Renal pelvis (tissue), 4 donors: ENCODE data around the gene DNPH1. TPM values are rescaled to one million over a fixed set of nuclear protein-coding genes. Genes with fewer than 3 reads are reported as not detected.

Experiments
- DNase-seq: peaks from one replicate; pipeline ENCODE4 v3.0.0-alpha.2; 2013
- polyA plus RNA-seq, 3 donors: library from polyadenylated mRNA; unstranded; fragments of 120-200 nt; gene quantifications; one replicate each; pipeline ENCODE4 v1.2.1, GENCODE V29; 2013; ENCODE audit not compliant: insufficient read length in 3 of 3

DNPH1 gene
- polyA plus RNA-seq, 3 donors: 65.6 to 104 (median 99.8) TPM

DNA sequence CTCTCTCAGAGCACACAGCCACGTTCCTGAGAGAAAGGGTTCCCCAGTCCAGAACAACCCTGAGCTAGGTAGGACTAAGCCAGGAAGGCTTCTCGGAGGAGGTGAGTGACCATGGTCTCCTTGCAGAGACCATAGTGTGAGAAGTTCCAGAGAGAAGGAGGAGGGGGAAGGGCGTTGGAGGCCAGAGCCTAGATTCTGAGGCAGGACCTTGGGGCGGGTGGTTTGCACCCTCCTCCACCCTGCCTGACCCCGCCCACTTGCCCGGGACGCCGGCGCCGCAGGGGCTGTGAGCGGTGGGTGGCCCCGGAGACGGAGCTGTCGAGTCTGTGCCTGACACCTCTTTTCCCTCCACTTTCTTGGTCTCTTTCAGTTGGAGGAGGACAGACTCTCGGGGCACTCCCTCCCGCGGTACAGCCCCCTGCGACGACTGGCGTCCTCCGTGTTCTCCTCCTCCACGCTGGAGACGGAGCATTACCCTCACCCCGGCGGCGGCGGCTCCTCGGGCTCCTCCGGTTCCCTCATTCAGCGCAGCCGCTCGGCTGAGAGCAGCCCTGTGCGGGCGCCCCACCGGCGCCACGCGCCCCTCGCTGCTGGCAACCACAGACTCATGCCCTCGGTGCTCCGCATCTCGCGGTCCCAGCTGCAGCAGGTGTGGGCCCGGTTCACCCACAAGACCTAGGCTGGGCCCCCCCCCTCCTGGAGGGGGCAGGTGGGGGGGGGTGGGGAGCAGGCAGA, 40.2 kb upstream of the DNPH1 start:
- DNase-seq: no peak

DNA sequence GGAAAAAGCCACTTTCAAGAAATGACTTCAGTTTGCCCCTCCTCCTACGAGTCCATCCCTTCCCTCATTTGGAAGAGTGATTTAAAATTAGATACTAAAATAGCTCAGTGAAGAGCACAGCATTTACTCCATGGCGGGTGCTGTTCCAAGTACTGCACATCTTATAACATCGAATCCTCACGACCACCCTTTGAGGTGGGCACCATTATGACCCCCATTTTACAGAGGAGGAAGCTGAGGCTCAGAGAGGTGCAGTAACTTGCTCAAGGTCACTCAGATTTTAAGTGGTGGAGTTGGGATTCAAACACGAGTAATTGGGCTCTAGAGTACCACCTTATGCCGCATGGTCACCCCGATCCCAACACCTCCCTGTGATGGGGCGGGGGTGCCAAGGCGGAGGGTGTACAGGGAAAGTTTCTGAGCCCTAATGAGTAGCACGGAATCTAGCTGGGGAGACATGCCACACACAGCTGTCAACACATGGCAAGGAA, 39.5 kb upstream of the DNPH1 start:
- DNase-seq: no peak

DNA sequence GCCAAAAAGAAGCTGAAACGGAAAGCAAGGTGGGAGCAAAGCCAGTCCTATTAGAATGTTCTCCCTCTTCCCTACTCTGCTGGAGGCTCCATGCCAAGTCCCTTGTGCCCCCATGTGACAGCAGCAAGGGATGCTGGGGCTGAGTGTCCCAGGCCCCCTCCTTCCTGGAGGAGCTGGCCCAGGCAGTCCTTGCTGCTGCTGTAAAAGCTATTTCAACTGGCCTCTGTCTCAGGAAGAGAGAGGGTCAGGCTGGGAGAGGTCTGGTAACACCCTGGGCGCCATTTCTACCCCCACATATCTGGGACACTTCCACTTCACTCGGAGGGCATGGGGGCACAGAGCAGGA, 39.0 kb upstream of the DNPH1 start:
- DNase-seq: no peak

DNA sequence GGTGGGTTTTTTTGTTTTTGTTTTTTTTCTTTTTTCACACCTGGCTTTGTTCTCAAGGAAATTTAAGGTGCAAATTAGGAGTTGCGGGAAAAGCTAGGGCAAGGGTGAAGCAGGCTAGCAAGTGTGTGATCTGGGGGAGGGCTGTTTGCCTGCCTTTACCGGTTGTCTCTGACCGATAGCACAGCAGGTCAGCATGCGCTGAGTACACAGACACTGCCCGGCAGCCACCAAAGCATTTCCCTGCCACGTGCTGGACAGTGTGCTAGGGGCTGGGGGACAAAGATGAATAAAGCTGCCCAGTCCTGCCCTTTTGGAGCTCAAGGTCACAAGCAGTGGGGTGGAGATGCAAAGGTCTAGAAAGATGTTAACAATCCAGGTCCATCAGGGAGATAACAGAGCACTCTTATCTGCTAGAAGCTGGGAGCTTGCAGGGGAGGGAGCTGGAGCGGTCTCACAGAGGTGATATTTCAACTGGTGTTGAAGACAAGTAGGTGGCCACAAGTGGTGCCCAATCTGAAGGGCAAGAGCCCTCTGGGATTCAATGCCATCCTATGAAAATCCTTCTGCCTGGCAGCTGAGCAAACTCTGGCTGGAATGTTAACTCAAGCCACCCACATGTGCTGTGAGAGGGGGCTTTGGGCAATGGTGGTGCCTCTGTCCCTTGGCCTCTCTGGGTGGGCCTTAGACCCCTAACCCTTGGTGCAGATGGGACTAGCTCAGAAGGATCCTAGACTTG, 38.5 kb upstream of the DNPH1 start:
- DNase-seq: no peak

DNA sequence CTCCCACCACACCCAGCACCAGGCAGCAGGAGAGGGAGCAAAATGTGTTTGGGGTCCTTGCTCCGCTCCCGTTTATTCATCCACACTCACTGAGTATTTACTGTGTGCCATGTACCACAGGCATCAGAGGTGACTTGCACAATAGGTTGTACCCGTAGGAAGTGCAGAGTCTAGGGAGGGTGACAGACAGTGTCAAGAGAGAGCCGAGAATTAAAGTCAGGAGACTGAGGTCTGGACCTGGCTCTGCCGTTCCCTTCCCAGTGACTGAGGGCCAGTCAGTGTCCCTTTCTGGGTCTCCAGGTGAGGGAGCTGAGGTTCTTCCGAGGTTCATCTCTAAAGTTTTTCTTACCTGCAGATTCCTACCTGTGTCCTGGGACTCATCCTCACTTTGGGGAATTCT, 36.3 kb upstream of the DNPH1 start:
- DNase-seq: no peak

DNA sequence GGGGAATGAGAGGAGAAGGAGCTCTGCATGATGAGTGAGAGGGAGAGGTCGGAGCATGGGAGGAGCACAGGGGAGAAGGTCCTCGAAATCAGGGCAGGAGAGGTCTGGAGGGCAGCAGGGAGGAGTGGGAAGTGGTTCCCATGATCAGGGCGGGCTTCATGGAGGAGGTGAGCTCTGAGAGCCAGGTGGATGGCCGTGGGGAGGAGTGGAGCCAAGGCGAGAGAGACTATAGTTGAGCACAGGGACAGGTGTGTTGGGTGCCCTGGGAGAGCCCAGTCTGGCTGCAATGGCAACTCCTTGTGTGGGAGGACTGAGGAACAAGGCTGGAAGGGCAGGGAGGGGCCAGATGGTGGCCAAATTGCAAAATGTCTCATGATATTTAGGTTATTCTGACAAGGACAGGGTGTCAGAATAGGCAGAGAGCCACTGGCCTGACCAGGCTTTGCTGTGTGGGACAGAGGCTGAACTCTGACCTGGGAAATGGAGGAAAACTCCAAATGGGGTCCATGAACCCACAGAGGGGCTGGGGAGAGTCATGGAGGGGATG, 35.4 kb upstream of the DNPH1 start:
- DNase-seq: no peak

DNA sequence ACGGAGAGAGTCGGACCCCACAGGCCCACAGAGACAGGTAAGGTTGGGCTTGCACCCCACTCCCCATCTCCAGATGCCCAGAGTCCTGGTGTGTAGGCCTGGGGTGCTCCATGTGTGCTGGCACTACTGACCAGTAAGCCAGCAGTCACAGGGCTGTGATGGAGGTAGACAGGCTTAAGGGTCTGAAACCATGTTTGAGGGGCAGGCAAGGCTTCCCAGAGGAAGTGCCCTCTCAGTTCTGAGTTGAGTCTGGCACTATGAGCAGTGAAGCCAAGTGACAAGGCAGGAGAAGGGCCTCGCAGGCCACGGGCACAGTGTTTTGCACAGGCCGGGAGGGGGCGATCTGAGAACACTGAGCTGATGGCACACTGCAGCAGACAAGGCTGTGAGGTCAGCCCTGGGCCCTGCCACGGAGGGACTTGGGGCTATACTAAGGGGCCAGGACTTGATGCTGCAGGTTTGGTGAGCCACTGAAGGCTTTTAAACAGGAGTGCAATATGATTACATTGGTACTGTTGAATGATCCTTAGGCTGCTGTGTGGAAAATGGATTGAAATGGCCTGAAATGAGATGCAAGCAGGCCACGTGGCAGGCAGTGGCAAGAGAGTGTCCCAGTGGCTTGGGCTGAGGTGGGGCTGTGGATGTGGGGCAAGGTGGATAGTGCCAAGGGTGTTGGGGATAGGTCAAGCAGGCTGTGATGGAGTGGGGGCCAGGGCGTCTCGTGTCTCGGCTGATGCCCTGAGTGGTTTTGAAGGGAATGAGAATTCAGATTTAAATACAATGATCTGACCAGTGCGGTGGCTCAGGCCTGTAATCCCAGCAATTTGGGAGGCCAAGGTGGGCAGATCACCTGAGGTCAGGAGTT, 34.3 kb upstream of the DNPH1 start:
- no peak for DNase-seq

DNA sequence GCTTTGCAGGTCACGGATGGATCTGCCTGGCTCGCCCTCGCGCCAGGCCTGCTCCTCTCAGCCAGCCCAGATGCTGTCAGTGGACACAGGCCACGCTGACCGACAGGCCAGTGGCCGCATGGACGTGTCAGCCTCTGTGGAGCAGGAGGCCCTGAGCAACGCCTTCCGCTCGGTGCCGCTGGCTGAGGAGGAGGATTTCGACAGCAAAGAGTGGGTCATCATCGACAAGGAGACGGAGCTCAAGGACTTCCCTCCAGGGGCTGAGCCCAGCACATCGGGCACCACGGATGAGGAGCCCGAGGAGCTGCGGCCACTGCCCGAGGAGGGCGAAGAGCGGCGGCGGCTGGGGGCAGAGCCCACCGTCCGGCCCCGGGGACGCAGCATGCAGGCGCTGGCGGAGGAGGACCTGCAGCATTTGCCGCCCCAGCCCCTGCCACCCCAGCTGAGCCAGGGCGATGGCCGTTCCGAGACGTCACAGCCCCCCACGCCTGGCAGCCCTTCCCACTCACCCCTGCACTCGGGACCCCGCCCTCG, 33.6 kb upstream of the DNPH1 start:
- no peak for DNase-seq

DNA sequence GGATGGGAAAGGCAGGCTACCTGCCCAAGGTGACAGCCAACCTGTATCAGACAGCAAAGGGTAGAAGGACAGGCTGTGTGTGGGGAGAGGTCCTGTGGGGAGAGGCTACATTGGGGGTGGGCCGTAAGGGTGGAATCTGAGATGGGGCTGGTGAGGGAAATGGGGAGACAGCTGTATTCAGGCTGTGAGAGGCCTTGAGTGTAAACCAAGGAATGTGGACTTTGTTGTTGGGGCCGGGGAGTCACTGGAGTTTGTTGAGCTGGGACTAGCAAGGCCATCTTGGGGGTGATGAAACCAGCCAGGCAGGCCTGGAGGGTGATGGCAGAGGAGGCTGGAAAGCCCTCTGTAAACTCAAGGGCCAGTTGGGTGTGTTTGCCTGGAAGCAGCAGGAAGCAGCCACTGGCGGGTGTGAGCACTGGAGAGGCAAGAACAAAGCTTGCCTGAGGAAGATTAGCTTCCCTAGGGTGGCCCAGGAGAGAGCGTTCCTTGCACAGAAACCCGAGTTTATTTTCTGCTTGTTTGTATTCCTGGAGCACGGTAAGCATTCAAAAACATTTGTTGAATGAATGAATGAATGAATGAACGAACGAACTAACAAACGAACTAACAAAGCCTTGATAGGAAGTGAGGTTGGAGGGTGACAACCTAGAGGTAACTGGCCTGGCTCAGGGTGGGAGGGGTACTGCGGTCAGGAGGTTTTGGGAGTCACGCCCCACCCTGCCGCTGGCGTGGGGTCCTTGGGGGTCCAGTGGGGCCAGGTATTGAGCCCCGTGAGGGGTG, 32.9 kb upstream of the DNPH1 start:
- DNase-seq: no peak

DNA sequence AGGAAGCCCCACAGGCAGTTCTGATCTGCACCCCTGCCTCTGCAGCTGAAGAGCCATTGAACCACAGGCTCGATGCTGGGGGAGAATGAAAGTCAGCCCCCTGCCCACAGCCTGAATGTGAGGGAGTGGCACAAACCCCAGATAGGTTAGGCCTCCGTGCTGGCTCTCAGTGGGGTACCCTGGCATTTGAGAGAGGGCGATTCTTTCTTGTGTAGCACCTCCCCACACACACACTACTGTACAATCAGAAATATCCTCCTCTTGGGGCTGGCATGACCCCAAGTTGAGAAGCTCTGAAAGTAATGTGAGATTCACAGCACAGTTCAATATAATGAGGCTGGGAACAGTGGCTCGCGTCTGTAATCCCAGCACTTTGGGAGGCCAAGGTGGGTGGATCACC, 31.9 kb upstream of the DNPH1 start:
- no peak for DNase-seq

DNA sequence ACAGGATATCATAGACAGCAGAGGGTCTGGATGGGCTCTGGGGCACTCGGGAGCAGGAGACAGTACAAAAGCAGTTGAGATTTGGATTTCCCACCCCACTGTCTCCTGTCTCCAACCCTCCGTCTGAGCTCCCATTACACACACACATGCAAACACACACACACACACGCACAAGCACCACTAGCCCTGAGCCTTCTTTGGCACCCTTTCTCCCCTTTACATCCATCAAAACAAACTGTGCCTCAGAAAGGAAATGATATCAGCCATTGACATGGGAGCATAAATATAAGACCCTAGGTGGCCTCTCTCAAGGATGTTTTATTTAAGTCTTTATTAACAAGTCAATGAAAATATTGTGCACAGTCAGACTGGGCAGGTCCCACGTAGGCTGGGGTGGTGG, 31.5 kb upstream of the DNPH1 start:
- DNase-seq: no peak

DNA sequence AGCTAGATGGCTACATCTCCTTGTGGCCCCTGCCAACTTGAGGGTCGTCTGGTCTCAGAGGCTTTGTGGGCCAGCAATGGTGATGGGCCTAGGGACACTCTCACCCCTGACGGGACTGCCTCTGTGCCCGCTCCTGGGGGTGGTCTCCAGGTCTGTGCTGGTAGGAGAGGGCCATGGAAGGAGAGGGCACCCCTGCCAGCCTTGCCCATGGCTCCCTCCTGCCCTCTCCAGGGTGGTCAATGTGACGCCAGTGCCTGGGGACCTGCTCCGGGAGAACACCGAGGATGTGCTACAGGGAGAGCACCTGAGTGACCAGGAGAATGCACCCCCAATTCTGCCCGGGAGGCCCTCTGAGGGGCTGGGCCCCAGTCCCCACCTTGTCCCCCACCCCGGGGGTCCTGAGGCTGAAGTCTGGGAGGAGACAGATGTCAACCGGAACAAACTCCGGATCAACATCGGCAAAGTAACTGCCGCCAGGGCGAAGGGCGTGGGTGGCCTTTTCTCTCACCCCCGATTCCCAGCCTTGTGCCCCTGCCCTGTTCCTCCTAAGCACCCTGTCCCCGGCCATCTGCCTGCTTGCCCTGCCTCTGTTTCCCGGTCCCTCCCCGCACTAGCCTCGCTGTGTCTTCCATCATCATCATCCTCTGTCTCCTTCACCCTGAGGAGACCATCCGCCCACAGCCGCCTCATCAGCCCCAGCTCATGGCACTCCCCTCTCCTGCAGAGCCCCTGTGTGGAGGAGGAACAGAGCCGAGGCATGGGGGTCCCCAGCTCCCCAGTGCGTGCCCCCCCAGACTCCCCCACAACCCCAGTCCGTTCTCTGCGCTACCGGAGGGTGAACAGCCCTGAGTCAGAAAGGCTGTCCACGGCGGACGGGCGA, 29.8 kb upstream of the DNPH1 start:
- DNase-seq: no peak

DNA sequence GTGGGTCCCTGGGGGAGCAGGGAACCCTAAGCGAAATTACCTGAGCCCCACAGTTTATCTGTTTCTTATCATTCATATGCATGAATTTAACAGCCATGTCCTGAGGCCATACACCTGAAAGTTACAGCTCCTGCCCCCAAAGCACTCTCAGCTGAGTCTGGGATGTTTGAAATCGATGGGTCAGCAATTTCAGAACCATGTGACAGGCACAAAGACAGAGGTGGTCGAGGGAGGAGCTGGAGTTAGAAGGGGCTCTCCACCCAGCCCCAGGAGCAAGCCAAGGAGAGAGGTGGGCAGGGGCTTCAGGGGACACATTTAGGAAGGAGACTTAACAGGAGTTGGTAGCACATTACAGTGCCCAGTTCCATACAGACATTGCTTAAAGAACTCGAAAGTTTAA, 28.9 kb upstream of the DNPH1 start:
- no peak for DNase-seq

DNA sequence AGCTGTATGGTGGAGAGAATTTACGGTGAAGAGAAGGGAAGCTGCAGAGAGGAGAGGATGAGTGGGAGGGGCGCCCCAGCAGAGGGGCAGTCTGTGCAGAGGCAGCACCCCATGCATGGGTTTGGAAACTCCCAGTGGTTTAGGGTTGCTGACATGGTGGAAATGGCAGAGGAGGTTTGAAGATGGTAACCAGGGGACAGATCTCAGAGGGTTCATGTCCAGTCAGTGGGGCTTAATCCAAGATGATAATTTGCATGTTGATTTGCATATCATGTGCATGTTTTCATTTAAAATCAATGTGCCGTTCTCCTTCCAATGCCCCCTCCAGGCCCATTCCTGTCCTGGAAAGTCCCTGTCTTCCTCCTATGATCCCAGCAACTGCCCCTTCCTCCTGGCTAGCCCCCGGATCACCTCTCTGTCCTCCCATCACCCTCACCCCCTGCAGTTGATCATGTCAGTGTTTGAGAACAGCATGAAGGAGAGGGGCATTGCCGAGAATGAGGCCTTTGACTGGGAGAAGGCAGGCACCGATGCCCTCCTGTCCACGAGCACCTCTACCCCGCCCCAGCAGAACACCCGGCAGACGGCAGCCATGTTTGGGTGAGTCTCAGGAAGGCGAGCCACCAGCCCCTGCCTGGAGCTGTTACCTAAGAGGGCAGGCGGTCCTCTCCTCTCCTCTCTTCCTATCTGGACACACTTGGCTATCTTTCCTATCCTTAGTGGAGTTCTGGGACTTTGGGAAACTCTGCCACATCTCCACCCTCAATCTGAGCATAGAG, 28.3 kb upstream of the DNPH1 start:
- no peak for DNase-seq

DNA sequence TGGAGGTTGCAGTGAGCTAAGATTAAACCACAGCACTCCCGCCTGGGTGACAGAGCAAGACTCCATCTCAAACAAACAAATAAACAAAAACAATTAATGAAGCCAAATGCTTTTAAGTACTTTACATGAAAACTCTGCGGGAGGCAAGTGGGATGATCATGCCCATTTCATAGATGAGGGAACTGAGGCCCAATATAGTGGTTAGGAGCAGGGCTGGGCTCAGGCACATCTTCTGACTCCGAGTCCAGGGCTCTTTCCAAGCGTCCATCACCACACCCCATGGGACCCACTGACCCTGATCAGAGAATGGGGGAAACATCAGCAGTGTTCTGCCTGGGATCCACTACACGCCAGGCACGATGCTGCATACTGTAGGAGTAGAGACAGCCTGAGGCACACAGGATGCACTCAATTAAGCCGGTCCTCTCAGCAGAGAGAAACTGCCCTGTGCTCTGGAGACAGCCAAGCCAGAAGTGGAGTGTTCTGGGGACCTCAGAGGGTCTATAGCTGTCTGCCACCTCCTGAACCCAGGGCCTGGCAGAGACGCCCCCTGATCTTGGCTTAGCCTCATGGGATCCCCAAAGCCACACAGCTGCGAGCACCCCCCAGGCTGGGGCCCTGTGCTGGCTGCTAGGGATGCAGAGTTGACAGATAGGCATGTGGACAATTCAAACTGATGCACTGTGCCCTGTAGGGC, 27.5 kb upstream of the DNPH1 start:
- no peak for DNase-seq

DNA sequence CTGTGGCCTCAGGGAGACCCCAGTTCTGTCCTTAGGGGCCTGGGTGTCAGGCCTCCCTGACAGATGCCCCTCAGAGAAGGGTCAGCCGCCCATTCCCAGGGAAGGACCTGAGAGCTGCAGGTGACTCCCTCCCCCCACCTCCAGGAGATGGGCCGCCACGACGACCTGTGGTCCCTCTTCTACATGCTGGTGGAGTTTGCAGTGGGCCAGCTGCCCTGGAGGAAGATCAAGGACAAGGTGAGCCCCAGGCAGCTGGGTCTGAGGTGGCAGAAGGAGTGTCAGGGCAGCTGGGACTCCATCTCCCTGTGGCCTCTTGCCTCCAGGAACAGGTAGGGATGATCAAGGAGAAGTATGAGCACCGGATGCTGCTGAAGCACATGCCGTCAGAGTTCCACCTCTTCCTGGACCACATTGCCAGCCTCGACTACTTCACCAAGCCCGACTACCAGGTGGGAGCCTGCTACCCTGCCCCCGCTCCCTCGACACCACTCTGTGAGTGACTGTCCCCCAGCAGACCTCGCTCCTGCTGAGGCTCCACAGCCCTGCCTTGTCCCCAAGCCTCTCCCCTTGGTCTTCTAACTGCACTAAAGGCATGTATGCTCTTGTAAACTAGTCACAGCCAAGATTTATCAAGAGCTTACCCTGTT, 26.2 kb upstream of the DNPH1 start:
- no peak for DNase-seq

DNA sequence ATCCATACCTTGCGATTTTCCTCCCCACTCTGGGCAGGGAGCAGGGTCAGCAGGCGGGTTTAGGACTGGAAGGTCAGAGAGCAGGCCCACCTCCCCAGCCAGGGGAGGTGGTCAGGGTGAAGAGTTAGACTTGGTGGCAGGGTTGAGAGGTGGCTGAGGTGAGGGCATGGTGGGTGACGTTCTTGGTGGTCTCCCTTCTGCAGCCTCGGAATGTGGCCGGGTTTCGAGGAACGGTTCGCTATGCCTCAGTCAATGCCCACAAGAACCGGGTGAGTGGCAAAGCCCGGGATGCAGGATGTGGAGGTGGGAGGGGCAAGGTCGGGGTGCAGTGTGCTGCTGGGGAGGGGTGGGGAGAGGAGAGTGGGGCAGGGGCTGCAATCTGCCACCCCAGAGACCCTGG, 25.6 kb upstream of the DNPH1 start:
- DNase-seq: no peak

DNA sequence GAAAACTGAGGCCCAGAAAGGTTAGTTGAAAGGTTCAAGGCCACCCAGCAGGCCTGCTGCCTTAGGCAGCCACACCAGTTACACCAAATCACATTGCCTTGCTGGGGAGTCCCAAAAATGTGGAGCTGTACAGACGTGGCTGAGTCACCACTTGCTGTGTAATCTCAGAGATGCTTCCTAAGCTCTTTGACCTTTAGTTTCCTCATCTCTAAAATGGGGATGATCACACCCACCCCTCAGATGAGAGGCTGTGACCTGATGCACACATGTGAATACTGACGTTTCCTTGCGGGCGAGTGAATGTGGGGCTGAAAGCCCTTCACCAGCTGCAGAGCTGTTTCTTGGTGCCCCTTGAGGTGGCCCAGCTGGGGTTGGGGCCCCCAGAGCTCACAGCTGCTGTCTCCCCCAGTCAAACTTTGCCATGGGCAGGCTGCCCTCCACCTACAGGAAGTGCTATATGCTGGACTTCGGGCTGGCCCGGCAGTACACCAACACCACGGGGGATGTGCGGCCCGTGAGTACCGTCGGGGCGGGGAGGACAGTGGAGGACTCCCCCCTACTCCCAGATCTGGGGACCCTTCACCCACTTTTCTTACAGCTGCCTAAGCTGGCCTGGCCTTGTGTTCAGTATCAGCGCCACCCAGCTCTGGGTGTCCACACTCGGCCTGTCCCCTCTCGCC, 25.0 kb upstream of the DNPH1 start:
- no peak for DNase-seq
